K562 (cell line): ENCODE measurements around the gene DNAJB11. TPM values are rescaled to one million over a fixed set of nuclear protein-coding genes. Genes with fewer than 3 reads are reported as not detected.

ENCODE experiments used
- BHLHE40 ChIP-seq: IDR thresholded peaks from 2 replicates; pipeline ENCODE4 v1.6.1; 2011; ENCODE audit warnings: low read length, improper control_type of control experiment
- CCAR2 ChIP-seq: fragments of 200-400 bp; formaldehyde crosslinking; IDR thresholded peaks from 2 replicates; pipeline ENCODE4 v1.6.1; 2017; ENCODE audit warnings: mild to moderate bottlenecking, low read depth, low read length
- DEAF1 ChIP-seq: fragments of 450-650 bp; formaldehyde crosslinking; IDR thresholded peaks from 2 replicates; pipeline ENCODE4 v1.4.0; 2020; ENCODE audit warnings: mild to moderate bottlenecking, moderate library complexity
- ETV5 ChIP-seq: sonication (generic); formaldehyde crosslinking; IDR thresholded peaks from 2 replicates; pipeline ENCODE4 v1.4.0; 2020; ENCODE audit warnings: low read depth, mild to moderate bottlenecking, missing genetic modification reagents
- FOXA3 ChIP-seq, 2 experiments: fragments of 450-650 bp in 1 of 2; sonication (generic) in 1 of 2; formaldehyde crosslinking; IDR thresholded peaks in 1 of 2; conservative IDR thresholded peaks in 1 of 2; 2 replicates each; pipeline versions ENCODE4 v1.4.0 to v1.8.0; 2020 to 2022; ENCODE audit warnings: mild to moderate bottlenecking in 2 of 2, missing genetic modification reagents in 1 of 2
- HMG20A ChIP-seq: fragments of 450-650 bp; formaldehyde crosslinking; conservative IDR thresholded peaks from 2 replicates; pipeline ENCODE4 v1.4.0; 2020; ENCODE audit warnings: mild to moderate bottlenecking, mixed read lengths
- KDM4B ChIP-seq, 2 experiments: fragments of 450-650 bp in 1 of 2; sonication (generic) in 1 of 2; IDR thresholded peaks; 2 replicates each; pipeline ENCODE4 v1.6.1; 2016 to 2017; ENCODE audit warnings: borderline replicate concordance in 2 of 2, antibody characterized with exemption in 1 of 2, low read depth in 1 of 2, mild to moderate bottlenecking in 1 of 2
- MBD1 ChIP-seq: fragments of 250-450 bp; sonication (Bioruptor Pico); IDR thresholded peaks from 2 replicates; pipeline ENCODE4 v1.8.0; 2022; ENCODE audit warnings: inconsistent platforms
- MEF2D ChIP-seq: conservative IDR thresholded peaks from 2 replicates; pipeline ENCODE4 v1.6.1; 2016; ENCODE audit warnings: low read depth, missing genetic modification characterization, missing compliant biosample characterization
- MITF ChIP-seq: IDR thresholded peaks from 2 replicates; pipeline ENCODE4 v1.6.1; 2014; ENCODE audit warnings: antibody characterized with exemption
- NCOA1 ChIP-seq: fragments of 450-650 bp; IDR thresholded peaks from 2 replicates; pipeline ENCODE4 v1.6.1; 2016; ENCODE audit warnings: low read depth
- RB1 ChIP-seq: fragments of 450-650 bp; IDR thresholded peaks from 2 replicates; pipeline ENCODE4 v1.6.1; 2017; ENCODE audit warnings: low read depth, mild to moderate bottlenecking
- RBM34 ChIP-seq: fragments of 200-400 bp; formaldehyde crosslinking; IDR thresholded peaks from 2 replicates; pipeline ENCODE4 v1.6.1; 2018; ENCODE audit warnings: low read length, borderline replicate concordance; ENCODE audit not compliant: insufficient read depth
- SMC3 ChIP-seq: conservative IDR thresholded peaks from 2 replicates; pipeline ENCODE4 v1.6.1; 2011; ENCODE audit warnings: low read depth, low read length, improper control_type of control experiment; ENCODE audit not compliant: insufficient read depth
- SP1 ChIP-seq: sonication (generic); formaldehyde crosslinking; IDR thresholded peaks from 2 replicates; pipeline ENCODE4 v1.8.1; 2022; ENCODE audit warnings: mild to moderate bottlenecking, missing genetic modification reagents
- ZNF311 ChIP-seq: fragments of 250-450 bp; sonication (Bioruptor Pico); IDR thresholded peaks from 2 replicates; pipeline ENCODE4 v1.4.0; 2020; ENCODE audit warnings: mild to moderate bottlenecking, moderate library complexity
- ZNF316 ChIP-seq: fragments of 450-650 bp; IDR thresholded peaks from 2 replicates; pipeline ENCODE4 v1.6.1; 2016
- ZNF699 ChIP-seq: fragments of 250-450 bp; sonication (Bioruptor Pico); IDR thresholded peaks from 2 replicates; pipeline ENCODE4 v1.8.0; 2021; ENCODE audit warnings: mild to moderate bottlenecking, moderate library complexity; ENCODE audit not compliant: insufficient replicate concordance
- polyA plus RNA-seq, 8 experiments: library from polyadenylated mRNA; depleted of rRNA in 4 of 8; stranded (reverse) in 5 of 8; unstranded in 3 of 8; fragments of >200 nt; fragmentation: Nextera tagmentation in 2 of 8; fragmentation: Illumina TruSeq in 1 of 8; extraction: Ambion mirVana in 2 of 8; extraction: Trizol in 1 of 8; gene quantifications; 2 replicates each; pipeline versions ENCODE4 v1.2.1 to v1.2.3, GENCODE V29; 2011 to 2014; ENCODE audit warnings: inconsistent platforms in 1 of 8, missing spikeins in 1 of 8
- total RNA-seq, 7 experiments: library from RNA; depleted of rRNA in 6 of 7; stranded (reverse); fragments of >200 nt in 6 of 7; fragmentation: Illumina TruSeq in 2 of 7; extraction: Trizol in 2 of 7; gene quantifications; 2 replicates each; pipeline versions ENCODE4 v1.2.1 to v1.2.3, GENCODE V29; 2011 to 2021; ENCODE audit warnings: low replicate concordance in 1 of 7
- TF ChIP-seq, protein P1 (sequence below): sonication (generic); formaldehyde crosslinking; IDR thresholded peaks from 2 replicates; pipeline ENCODE4 v1.8.0; 2022; ENCODE audit warnings: mild to moderate bottlenecking, missing genetic modification reagents
- TF ChIP-seq, protein P2 (sequence below): sonication (generic); formaldehyde crosslinking; IDR thresholded peaks from 2 replicates; pipeline ENCODE4 v1.9.0; 2022; ENCODE audit warnings: mild to moderate bottlenecking, missing genetic modification reagents

Gene DNAJB11
- total and polyA plus RNA-seq, 9 of the 15 experiments (the other 6 are each of a cell fraction or from before 2014, with no cell fraction given) = 14.8 to 74.7 (median 63.8) TPM

DNA sequence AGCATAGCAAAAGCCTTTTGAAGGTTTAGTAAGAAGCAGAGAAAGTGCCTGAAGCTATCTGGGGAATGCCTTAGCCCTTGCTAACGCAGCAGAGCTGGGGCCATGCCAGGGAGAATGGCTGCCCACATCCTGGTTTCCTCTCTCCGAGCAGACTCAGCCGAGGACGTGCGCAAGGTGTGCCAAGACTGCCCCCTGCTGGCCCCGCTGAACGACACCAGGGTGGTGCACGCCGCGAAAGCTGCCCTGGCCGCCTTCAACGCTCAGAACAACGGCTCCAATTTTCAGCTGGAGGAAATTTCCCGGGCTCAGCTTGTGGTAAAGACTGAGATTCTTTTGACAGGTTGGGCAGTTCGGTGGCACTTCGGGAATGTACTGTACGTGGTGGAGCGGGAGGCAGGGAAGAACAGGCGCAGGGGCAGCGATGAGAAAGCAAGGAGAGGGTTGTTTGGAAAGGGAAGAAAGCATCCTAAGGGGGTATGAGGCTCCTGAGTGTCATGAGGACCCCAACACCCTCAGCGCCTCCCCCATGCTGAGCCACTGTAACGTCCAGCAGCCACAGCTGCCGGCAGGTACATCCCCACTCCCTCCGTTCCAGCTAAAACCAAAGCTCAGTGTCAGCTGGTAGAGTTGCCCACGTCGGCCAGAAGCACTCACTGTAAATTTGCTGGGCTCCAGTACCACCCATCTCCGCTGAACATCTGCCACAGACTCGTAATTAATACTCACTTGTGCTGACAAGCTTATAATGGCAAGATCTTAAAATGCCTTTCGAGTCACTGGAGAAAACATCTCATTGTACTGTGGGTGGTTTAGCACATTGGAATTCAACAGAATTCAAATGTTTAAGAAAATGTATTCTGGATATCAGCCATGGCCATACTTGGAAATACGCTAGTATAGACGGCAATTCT is 46.8 kb downstream of the DNAJB11 start (continued):
- TF ChIP-seq DEAF1 (peak; percentile 64), MBD1 (CRISPR knock-in tag) (no peak), SP1 (CRISPR knock-in tag) (0 out of 2 replicates have a peak, but pooled peaks have one; percentile 37), FOXA3 (CRISPR knock-in tag; conservative IDR thresholded peaks at IDR 0.05 in 1 of 2, IDR thresholded peaks at IDR 0.05 in 1 of 2) (no peak), KDM4B (IDR thresholded peaks at IDR 0.05; ENCODE audit: borderline replicate concordance in 2 of 2, low read depth in 1 of 2) (no peak), HMG20A (CRISPR knock-in tag) (no peak), MITF (no peak), MEF2D (tag) (no peak), ZNF699 (CRISPR knock-in tag) (no peak), CCAR2 (no peak), ZNF311 (CRISPR knock-in tag) (no peak), RB1 (peak; percentile 55; the same call in 1 of the 2 replicates), ZNF316 (no peak), NCOA1 (no peak), ETV5 (CRISPR knock-in tag) (0 out of 2 replicates have a peak, but pooled peaks have one; percentile 33), SMC3 (peak; percentile 66; the same call in 1 of the 2 replicates), RBM34 (no peak), BHLHE40 (peak; percentile 50; the same call in 1 of the 2 replicates)
- TF ChIP-seq, protein P1, sequence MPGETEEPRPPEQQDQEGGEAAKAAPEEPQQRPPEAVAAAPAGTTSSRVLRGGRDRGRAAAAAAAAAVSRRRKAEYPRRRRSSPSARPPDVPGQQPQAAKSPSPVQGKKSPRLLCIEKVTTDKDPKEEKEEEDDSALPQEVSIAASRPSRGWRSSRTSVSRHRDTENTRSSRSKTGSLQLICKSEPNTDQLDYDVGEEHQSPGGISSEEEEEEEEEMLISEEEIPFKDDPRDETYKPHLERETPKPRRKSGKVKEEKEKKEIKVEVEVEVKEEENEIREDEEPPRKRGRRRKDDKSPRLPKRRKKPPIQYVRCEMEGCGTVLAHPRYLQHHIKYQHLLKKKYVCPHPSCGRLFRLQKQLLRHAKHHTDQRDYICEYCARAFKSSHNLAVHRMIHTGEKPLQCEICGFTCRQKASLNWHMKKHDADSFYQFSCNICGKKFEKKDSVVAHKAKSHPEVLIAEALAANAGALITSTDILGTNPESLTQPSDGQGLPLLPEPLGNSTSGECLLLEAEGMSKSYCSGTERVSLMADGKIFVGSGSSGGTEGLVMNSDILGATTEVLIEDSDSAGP = no peak
- TF ChIP-seq, protein P2, sequence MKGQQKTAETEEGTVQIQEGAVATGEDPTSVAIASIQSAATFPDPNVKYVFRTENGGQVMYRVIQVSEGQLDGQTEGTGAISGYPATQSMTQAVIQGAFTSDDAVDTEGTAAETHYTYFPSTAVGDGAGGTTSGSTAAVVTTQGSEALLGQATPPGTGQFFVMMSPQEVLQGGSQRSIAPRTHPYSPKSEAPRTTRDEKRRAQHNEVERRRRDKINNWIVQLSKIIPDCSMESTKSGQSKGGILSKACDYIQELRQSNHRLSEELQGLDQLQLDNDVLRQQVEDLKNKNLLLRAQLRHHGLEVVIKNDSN = no peak
